A673 (cell line): Measurements from ENCODE around the gene NR6A1. TPM values are rescaled to one million over a fixed set of nuclear protein-coding genes. Genes with fewer than 3 reads are reported as not detected.

Source experiments
- BruUV-seq: library from RNA; stranded (reverse); fragments of 400-500 nt; replicated peaks from 2 replicates; lab custom pipeline; 2021; lab: Mats Ljungman, UMichigan
- CTCF ChIA-PET: fragments of 300-600 bp; sonication (Branson Sonifier 250); formaldehyde crosslinking; loops from one replicate; lab custom pipeline; 2022; ENCODE audit warnings: antibody characterized with exemption; lab: Charles Lee
- POLR2A ChIA-PET: fragments of 300-600 bp; sonication (Branson Sonifier 250); formaldehyde crosslinking; loops from one replicate; lab custom pipeline; 2022; ENCODE audit warnings: antibody characterized with exemption; ENCODE audit not compliant: low non-redundant PET; lab: Charles Lee
- DNase-seq: peaks from one replicate; pipeline ENCODE4 v3.0.0-alpha.2; 2015; ENCODE audit warnings: low spot score
- H3K27ac ChIP-seq: fragments of 200-600 bp; sonication (generic); 2 replicates; pipeline ENCODE4 v1.5.1; 2016; ENCODE audit warnings: mixed run types, low read depth, mild to moderate bottlenecking, mixed read lengths, antibody characterized with exemption, low read length; ENCODE audit not compliant: poor library complexity, severe bottlenecking
- H3K27me3 ChIP-seq: fragments of 200-600 bp; sonication (generic); replicated peaks from 2 replicates; pipeline ENCODE4 v1.6.1; 2017; ENCODE audit warnings: mixed run types, low read depth, mild to moderate bottlenecking, mixed read lengths, antibody characterized with exemption, low read length; ENCODE audit not compliant: insufficient read depth, poor library complexity
- H3K36me3 ChIP-seq: fragments of 200-600 bp; sonication (generic); 2 replicates; pipeline ENCODE4 v1.6.1; 2016; ENCODE audit warnings: mixed run types, mild to moderate bottlenecking, mixed read lengths, antibody characterized with exemption, low read length; ENCODE audit not compliant: insufficient read depth, poor library complexity, severe bottlenecking
- H3K4me1 ChIP-seq: fragments of 200-600 bp; sonication (generic); 2 replicates; pipeline ENCODE4 v1.6.1; 2017; ENCODE audit warnings: mixed run types, mild to moderate bottlenecking, mixed read lengths, antibody characterized with exemption, low read length; ENCODE audit not compliant: insufficient read depth, poor library complexity, severe bottlenecking
- H3K4me3 ChIP-seq: fragments of 200-600 bp; sonication (generic); 2 replicates; pipeline ENCODE4 v1.5.1; 2016; ENCODE audit warnings: low read depth, mixed run types, mild to moderate bottlenecking, mixed read lengths, low read length; ENCODE audit not compliant: poor library complexity, severe bottlenecking
- H3K9me3 ChIP-seq: fragments of 200-600 bp; sonication (generic); 2 replicates; pipeline ENCODE4 v1.6.1; 2016; ENCODE audit warnings: mixed run types, low read depth, mild to moderate bottlenecking, mixed read lengths, antibody characterized with exemption, low read length; ENCODE audit not compliant: poor library complexity, severe bottlenecking
- CTCF ChIP-seq: fragments of 300-800, 200-600 bp; sonication (generic); conservative IDR thresholded peaks from 2 replicates; pipeline ENCODE4 v1.5.1; 2017; ENCODE audit warnings: low read depth, mild to moderate bottlenecking, antibody characterized with exemption, low read length, moderate library complexity, mixed read lengths
- EZH2 ChIP-seq: fragments of 200-600 bp; sonication (generic); IDR thresholded peaks from 2 replicates; pipeline ENCODE4 v1.6.1; 2017; ENCODE audit warnings: borderline replicate concordance, low read depth, mild to moderate bottlenecking, mixed read lengths, antibody characterized with exemption, low read length; ENCODE audit not compliant: poor library complexity, severe bottlenecking
- intact Hi-C: fragments of 100-400 bp; cut with micrococcal nuclease; formaldehyde crosslinking; loops from one replicate; pipeline ENCODE4 v1.10.0; 2022; ENCODE audit not compliant: unreplicated experiment
- total RNA-seq: library from RNA; stranded (reverse); gene quantifications from 2 replicates; pipeline ENCODE4 v1.2.3, GENCODE V29; 2021

The NR6A1 gene
- total RNA-seq, 1 experiment from 2014 or later, result 5.3 TPM

GRCh38 chr9:124499216-124499615 is 271.9 kb downstream of the NR6A1 start:
- intact Hi-C loops, result no loop called here
- no peak overlapping the region for H3K27ac ChIP-seq
- H3K4me3 ChIP-seq, result no peak overlapping the region
- no peaks in the 10 kb centered on the region for H3K9me3 ChIP-seq
- ChIA-PET CTCF (no interaction called here), POLR2A (no interaction called here)
- H3K4me1 ChIP-seq, result peaks cover 6% of the 10 kb centered on the region
- DNase-seq, result no peak
- peaks cover 33% of the 10 kb centered on the region for H3K27me3 ChIP-seq
- no TSS peak for BruUV-seq
- TF ChIP-seq CTCF (no peak), EZH2 (no peak)
- H3K36me3 ChIP-seq, result no peaks in the 10 kb centered on the region

GRCh38 chr9:124498499-124499146 is 272.5 kb downstream of the NR6A1 start:
- Histone ChIP-seq H3K27me3 (peaks cover 27% of the 10 kb centered on the region), H3K4me1 (no peaks in the 10 kb centered on the region), H3K36me3 (no peaks in the 10 kb centered on the region), H3K27ac (no peak overlapping the region), H3K4me3 (no peak overlapping the region), H3K9me3 (no peaks in the 10 kb centered on the region)
- TF ChIP-seq CTCF (no peak), EZH2 (no peak)
- ChIA-PET POLR2A (no interaction called here), CTCF (no interaction called here)
- BruUV-seq, result no TSS peak
- DNase-seq, result no peak
- intact Hi-C loops, result no loop called here

- ChIA-PET POLR2A (no interaction called here), CTCF (no interaction called here)
- H3K27me3 ChIP-seq, result peaks cover 22% of the 10 kb centered on the region
- no peak for DNase-seq
- BruUV-seq, result no TSS peak
- no peak for TF ChIP-seq CTCF
- no peak for TF ChIP-seq EZH2
- H3K9me3 ChIP-seq, result no peaks in the 10 kb centered on the region
- no peaks in the 10 kb centered on the region for H3K36me3 ChIP-seq
- H3K27ac ChIP-seq, result no peak overlapping the region
- H3K4me3 ChIP-seq, result no peak overlapping the region
- intact Hi-C loops, result no loop called here
- no peaks in the 10 kb centered on the region for H3K4me1 ChIP-seq
Observed at GRCh38 chr9:124498040-124498439, 273.1 kb downstream of the NR6A1 start.
